Stimulated activated CD8-positive, alpha-beta memory T cell treated with anti-CD3 and anti-CD28 coated beads, Interleukin-15, amount 100 ng/mL, for 48 hours (primary cell): Measurements from ENCODE around the gene PAQR6.
"Not testable (repeated sequence)": the region's sequence is repeated elsewhere in the genome, so short reads cannot be mapped to it uniquely, and the experiment has no call there.

Source experiments
- DNase-seq, 2 donors: peaks; one replicate each; pipeline ENCODE4 v3.0.0-alpha.2; 2020; ENCODE audit warnings: low read depth in 2 of 2

The PAQR6 gene

DNA sequence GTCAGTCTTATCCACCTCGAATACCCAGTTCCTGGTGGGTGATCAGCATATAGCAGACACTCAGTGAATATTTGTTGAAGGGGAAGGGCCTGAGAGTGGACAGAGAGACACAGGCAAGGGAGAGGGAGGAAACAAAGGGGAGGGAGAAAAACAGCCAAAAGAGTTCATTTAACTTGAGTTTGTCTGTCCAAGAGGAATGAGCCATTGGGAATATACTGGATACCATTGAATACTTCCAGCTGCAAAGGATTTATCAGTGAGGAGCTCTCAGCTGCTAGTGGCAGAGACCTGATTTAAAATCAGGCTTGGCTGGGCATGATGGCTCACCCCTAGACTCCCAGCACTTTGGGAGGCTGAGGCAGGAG lies 17.4 kb downstream of the PAQR6 start:
- DNase-seq: no peak

DNA sequence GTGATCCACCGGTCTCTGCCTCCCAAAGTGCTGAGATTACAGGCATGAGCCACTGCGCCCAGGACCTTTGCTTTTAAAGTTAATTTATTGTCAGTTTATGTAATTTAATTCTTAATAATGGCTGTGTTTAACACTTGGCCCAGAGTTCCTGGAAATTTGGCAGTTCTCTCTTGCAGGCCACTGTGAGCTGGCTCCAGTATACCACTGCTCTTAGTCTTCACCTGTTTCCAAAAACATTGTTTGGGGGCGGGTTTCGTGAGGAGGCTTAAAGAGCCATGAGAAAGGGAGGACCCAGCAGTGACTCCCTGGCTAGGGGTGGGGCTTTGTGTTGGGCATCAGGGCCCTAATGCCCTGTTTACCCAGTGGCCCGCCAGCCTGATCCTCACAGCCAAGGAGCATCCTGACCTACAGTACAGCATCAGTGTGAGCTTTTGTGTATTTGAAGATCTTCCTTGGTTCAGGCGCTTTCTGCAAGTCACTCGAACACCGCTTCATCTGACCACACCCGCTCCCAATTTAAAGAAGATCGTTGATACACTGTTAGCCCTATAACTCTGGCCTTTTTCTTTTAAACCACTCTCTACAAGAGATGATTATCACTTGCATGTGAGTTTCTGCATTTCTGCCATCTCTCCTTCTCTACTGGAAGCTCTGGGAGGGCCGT lies 17.9 kb downstream of the PAQR6 start:
- no peak for DNase-seq

DNA sequence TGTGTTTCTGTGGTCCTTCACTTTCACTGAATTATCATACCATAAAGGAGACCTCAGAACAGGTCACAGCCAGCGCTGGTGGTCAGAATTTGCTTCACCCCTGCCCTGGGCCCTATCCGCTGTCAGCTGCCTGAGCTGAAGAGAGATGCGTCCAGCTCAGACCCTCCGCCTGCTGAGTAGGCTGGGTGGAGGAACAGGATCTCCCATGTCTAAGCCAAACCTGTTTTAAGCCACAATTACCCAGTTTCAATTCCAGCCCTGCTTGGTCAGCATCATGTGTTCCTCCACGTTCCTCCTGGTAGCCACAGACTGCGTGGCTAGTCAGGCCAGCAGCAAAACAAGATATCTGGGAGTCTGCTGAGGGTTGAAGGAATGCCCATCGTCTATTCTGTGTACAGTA lies 19.4 kb downstream of the PAQR6 start:
- DNase-seq: no peak

DNA sequence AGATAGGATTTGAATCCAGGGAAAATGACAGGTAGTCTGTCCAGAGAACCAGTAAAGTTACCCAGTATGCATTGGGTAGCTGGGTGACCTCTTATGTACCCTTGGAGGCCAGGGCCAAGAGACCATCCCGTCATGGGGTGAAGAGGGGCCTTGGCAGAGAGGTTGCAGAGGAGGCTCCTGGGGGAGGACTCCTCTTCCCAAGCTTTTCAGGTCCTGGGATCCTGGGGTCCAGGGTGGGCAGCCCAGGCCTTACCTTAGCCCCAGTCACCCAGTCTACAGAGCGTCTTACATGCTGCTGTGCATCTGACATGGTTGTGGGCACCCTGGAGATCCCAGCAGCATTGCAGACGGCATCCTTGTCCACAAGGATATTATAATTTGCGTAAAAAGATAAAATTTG lies 21.1 kb downstream of the PAQR6 start:
- DNase-seq: no peak

DNA sequence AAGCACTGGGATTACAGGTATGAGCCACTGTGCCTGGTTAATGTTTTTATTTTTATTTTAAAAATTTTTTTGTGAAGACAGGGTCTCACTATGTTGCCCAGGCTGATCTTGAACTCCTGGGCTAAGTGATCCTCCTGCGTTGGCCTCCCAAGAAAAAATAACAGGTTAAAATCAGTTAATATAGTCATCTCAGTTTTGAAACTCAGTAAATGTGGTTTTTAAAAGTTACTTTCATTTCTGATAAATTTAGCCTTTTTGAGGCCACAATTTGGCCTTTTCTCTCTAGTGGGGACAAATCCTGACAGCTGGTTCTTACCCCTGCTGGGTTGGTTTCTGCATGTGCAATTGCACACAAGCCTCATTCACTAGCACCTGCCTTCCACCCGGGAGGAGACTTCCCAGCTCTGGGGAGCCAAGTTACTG lies 21.7 kb downstream of the PAQR6 start:
- no peak for DNase-seq

DNA sequence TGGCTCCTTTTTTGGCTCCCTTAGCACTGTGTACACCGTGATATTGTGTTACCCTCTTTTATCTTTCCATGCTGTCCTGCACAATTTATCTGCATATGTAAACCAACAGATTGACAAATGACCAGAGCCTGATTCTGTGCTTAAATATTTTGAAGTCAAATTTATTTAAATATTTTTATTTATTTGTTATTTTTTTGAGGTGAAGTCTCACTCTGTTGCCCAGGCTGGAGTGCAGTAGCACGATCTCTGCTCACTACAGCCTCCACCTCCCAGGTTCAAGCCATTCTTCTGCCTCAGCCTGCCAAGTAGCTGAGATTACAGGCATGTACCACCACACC lies 22.2 kb downstream of the PAQR6 start:
- DNase-seq: no peak

DNA sequence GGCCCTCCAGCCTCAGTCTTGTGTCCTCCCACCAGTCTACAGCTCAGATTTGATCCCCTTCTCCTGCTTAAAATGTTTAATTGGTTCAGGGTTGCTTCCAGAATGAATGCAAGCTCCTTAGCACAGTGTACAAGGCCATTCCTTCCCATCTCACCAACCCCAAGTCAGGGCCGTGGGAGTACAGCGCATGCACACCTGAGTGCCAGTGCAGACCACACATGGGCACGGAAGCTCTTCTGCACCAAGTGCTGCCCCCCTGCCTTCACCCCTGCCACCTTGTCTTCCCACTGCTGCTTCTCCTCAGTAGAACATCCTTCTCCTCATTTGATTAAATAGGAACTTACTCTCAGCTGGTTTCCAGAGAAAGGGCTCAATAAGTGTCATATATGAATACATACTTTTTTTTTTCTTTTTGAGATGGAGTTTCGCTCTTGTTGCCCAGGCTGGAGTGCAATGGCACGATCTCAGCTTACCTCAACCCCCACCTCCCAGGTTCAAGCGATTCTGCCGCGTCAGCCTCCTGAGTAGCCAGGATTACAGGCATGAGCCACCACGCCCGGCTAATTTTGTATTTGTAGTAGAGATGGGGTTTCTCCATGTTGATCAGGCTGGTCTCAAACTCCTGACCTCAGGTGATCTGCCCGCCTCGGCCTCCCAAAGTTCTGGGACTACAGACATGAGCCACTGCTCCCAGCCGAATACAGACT lies 25.7 kb downstream of the PAQR6 start:
- DNase-seq: no peak

DNA sequence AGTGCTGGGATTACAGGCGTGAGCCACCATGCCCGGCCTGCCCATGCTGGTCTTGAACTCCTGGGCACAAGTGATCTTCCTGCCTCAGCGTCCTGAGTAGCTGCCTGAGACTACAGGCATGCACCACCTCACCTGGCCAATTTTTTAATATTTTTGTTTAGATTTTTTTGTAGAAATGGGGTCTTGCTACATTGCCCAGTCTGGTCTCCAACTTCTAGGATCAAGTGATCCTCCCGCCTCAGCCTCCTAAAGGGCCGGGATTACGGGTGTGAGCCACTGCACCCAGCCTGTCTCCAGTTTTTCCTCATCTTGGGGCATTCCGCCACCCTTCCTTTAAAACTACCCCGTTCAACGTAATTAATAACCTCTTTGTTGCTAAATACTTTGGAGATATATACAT lies 27.6 kb downstream of the PAQR6 start:
- no peak for DNase-seq

DNA sequence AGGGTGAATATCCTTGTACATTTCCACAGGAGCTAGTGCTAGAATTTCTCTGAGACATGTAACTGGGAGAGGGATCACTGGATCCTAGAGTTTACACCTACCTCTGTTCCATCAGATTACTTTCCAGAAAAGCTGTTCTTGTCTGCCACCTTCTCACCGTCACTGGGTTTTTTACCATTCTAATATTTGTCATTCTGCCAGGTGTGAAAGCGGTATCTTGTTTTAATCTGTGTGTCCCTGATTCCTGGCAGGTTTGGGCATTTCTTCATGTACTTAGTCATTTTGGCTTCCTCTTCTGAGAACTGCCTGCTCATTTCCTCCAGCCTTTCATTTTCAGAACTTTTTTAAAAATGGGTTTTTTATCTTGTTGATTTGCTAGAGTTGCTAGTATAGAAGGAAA lies 30.0 kb downstream of the PAQR6 start:
- no peak for DNase-seq

DNA sequence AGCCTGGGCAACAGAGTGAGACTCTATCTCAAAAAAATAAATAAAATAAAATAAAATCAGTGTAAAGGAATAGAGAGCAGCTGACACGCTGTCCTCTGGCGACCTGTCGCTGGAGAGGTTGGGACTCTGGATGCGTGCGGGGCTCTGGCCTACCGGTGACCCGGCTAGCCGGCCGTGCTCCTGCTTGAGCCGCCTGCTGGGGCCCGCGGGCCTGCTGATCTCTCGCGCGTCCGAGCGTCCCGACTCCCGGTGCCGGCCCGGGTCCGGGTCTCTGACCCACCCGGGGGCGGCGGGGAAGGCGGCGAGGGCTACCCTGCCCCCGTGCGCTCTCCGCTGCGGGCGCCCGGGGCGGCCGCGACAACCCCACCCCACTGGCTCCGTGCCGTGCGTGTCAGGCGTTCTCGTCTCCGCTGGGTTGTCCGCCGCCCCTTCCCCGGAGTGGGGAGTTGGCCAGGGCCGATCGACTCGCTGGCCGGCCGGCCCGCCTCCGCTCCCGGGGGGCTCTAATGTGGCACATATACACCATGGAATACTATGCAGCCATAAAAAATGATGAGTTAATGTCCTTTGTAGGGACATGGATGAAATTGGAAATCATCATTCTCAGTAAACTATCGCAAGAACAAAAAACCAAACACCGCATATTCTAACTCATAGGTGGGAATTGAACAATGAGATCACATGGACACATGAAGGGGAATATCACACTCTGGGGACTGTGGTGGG lies 31.3 kb downstream of the PAQR6 start:
- DNase-seq: not testable (repeated sequence)

DNA sequence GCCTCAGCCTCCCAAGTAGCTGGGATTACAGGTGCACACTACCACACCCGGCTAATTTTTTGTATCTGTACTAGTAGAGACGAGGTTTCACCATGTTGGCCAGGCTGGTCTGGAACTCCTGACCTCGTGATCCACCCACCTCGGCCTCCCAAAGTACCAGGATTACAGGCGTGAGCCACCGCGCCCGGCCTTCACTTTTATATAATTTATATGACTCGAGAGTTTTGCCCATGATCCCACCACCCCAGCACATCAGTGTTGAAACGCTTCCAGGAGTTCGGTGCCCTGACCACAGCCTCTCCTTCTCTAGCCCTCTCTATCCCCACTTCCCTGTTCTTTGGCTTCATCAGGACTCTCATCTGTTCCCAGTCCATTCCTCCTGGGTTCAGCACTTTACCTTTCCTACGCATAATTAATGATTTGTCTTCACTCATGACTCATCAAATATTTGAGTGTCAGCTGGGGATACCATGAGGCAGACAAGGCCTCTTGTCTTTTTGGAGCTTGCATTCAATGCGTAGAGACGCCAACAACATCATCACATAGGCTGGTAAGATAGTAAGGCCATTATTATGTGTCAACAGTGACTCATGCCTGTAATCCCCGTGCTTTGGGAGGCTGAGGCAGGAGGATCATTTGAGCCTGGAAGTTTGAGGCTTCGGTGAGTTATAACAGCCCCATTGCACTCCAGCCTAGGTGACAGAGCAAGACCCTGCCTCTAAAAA lies 33.7 kb downstream of the PAQR6 start:
- no peak for DNase-seq

DNA sequence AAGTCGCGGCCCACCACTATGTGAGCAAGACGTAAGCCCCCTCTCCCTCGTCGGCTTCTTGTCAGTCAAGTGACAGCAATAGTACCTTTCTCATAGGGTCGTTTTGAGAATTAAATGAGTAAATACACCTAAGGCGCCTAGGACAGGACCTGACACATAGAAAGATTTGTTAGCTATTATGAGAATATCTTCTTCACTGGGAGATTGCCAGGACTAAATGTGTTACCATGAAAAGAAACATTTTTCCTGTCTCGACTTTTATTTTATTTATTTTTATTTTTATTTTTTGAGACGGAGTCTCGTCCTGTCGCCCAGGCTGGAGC lies 34.3 kb downstream of the PAQR6 start:
- no peak for DNase-seq

DNA sequence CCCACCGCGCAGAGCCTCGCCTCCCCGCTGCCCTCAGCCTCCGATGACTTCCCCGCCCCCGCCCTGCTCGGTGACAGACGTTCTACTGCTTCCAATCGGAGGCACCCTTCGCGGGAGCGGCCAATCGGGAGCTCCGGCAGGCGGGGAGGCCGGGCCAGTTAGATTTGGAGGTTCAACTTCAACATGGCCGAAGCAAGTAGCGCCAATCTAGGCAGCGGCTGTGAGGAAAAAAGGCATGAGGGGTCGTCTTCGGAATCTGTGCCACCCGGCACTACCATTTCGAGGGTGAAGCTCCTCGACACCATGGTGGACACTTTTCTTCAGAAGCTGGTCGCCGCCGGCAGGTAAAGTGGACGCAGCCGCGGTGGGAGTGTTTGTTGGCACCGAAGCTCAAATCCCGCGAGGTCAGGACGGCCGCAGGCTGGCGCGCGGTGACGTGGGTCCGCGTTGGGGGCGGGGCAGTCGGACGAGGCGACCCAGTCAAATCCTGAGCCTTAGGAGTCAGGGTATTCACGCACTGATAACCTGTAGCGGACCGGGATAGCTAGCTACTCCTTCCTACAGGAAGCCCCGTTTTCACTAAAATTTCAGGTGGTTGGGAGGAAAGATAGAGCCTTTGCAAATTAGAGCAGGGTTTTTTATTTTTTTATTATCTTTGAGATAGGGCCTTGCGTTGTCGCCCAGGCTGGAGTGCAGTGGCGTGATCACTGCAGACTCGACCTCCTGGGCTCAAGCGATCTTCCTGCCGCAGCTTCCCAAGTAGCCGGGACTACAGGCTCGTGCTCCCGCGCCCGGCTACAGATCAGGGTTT lies 34.8 kb downstream of the PAQR6 start, which contains the start of gene PMF1:
Gene PMF1, plus strand, starts transcription at position 175 of the 811 bp plus-strand sequence. Its CDS starts 9 bp downstream, at position 184.
- DNase-seq: peak; percentile 93 to 95

DNA sequence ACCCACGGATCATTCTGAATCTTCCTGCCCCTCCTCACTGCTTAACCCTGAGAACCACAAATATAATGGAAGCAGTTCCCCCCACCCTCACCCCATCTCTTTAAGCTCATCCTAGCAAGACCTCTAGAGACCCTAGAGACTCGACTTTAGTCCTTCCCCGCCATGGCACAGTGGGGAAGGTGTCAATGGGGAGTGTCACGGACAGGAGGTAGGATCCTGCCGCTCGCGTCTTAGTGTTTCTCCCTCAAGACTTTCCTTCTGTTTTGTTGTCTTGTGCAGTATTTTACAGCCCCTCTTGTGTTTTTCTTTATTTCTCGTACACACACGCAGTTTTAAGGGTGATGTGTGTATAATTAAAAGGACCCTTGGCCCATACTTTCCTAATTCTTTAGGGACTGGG lies 35.7 kb downstream of the PAQR6 start:
- no peak for DNase-seq

DNA sequence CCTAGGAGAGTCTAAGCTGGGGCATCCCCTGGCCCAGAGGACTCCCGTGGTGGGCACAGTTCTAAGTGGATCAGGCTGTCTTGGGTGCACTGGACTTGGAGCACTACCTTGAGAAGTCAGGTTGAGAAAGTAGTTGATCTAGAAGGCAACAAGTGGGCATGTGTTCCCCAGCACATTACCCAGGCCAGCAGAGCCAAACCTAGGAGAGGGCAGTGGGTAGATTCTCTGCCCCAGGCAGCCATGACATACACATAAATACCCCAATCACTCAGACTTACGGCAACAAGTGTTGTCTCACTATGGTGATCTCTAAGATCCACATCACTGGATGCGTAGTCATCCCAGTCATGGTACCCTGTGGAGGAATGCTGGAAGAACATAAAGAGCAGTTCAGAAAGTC lies 36.6 kb downstream of the PAQR6 start:
- DNase-seq: no peak

DNA sequence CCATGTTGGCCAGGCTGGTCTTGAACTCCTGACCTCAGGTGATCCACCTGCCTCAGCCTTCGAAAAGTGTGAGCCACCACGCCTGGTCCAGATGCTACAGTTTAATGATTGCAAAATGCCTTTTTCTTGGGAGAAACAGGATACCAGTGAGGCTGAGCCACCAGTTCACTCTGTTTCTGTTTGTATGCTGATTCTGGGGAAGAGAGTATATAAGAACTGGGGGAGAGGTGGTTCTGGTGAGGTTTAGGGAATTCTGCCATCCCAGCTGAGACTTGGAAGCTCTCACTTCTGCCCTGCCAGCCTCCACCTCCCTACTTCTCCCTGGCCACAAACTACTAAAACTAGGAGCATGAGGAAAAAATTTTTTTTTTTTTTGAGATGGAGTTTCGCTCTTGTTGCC lies 43.2 kb downstream of the PAQR6 start:
- no peak for DNase-seq

DNA sequence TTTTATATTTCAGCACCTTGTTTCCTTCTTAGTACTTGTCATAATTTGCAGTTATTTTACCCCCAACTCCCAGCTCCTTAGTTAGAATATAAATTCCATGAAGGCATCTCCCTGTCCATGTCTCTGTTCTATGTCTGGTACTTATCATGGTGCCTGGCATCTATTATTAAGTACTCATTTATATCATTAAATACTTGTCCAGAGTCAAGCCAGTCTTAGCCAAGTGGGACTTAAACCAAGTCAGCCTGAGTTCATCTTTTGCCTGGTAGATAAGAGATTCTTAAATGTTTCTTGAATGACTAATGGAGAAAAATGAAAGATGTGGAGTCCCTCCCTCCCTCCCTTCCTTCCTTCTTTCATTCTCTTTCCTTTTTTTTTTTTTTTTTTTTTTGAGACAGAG lies 44.5 kb downstream of the PAQR6 start:
- DNase-seq: no peak

DNA sequence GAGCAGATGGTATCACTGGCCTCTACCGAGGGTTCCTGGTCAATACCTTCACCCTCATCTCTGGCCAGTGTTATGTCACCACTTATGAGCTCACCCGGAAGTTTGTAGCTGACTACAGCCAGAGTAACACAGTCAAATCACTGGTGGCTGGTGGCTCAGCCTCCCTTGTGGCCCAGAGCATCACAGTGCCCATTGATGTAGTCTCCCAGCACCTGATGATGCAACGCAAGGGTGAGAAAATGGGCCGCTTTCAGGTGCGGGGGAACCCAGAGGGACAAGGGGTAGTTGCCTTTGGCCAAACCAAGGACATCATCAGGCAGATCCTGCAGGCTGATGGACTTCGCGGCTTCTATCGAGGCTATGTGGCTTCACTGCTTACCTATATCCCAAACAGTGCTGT lies 47.8 kb downstream of the PAQR6 start:
- DNase-seq: no peak

DNA sequence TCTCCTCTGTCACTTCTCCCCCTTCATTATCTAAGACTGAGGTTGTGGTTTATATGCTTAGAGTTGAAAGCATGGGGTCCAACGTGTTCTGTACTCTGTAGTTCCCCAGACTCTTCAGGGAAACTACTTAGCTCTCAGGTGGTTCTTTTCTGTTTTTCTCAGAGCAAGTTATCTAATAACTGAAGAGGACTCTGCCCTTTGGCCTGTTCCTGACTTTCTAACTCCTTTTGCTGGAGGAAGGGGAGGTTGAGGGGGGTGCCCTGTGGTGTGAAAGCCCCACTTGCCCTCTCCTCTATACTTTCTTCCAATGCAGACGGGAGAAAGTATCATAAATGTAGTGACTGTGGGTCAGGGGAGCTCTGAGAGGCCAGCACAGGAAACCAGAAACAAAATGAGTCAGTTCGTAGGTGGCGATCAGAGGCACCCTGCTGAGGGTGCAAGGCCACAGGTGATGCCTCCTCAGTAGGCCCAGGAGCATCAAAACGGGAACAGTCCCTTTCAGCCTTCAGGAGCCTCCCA lies 49.0 kb downstream of the PAQR6 start:
- no peak for DNase-seq

DNA sequence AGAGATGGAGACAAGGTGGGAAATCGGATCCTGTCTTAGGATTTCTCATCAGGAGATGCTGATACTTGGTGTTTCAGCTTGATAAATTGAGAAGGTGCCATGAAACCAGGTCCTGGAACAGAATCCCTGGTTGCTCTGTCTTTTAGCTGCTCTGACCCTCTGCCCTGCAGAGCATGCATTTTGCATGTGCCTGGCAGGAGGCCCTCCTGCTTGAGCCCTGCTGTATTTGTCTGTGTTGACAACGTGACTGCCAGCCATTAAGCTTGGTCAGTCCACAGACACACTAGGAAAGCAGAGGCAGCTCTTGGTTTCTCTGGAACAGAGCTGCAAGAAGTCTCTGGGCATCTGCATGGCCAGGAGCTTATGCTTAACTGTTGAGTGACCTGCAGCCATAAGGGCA lies 51.4 kb downstream of the PAQR6 start:
- DNase-seq: no peak

DNA sequence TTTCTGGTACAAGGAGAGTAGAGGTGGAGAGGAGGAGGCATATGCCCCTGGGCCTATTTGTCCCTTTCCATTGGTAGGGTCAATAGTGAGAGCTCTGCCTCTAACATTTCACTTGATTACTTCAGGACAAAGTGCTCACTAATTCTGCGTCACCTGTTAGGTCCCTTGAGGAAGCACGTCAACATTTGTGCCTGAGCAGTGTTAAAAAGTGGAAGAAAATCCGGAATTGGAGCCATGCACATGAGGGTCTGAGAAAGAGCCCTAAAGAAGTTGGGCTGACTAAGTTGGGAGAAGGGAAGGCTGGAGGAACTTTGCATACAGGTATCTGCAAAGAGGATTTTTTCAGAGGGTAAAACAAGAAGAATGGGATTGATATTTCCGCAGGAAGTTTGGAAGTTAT lies 52.0 kb downstream of the PAQR6 start:
- DNase-seq: no peak

DNA sequence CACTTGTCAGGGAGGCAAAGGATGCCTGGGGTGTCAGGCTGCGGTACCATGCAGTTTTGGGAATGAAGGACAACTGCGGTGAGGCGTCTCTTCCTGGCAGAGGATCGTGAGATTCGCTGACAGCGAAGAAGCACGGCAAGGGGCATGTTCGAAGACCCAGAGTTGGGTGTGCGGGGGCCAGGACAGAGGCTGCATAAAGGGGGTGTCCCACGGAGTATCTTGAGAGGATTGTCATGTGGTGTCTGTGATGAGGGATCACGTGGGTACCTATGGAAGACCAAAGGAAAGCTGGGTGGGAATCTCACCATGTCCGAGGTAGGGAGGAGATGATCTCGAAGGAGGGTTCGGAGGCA lies 53.6 kb downstream of the PAQR6 start:
- no peak for DNase-seq
